ENCODE results near the gene GTF2H3. TPM values are rescaled to one million over a fixed set of nuclear protein-coding genes. Genes with fewer than 3 reads are reported as not detected.

Gene GTF2H3
- total and polyA plus RNA-seq, 9 of the 15 experiments (the other 6 are each of a cell fraction or from before 2014, with no cell fraction given) = 22.7 to 99.7 (median 49.6) TPM

DNA sequence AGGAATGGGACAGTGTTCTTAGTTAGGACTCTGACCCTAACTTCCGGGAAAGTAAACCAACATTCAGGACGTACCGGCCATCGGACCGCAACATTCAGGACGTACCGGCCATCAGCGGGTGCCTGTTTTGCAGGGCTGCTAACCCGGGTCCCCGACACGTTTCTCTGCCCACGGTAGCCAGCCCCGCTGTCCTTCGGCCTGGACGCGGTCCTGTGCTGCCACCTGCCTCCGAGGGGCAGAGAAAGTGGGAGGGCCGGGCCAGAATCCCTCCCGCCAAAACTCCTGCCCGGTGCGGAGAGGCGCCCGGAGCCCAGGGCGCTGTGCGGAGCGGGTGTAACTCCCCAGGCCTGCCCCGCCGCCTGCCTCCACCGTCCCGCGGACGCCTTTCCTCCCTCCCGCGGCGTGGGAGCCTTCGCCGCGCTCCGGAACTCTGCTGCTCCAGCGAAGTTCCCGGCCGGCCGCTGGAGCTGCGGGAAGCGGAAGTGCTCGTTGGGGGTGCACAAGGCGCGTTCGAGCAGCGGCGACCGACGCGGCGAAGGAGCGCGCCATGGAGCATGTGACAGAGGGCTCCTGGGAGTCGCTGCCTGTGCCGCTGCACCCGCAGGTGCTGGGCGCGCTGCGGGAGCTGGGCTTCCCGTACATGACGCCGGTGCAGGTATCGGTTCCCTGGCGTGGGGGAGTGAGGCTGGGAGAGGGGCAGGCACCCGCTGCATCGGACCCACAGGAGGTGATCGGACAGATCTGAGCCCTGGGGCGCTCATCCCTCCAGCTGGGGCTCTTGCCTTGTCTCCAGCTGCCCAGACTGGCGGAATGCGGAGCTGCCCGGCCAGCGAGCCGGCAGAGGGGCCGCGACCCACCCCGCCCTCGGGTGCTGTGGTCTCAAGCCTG, 31.8 kb upstream of the GTF2H3 start, which contains the start of gene DDX55:
Gene DDX55 (plus strand): TSS at position 498 of the 888 bp plus-strand sequence. CDS start 50 bp downstream, at position 548.
- Histone ChIP-seq H3K4me1 (replicated peaks in 1 of 2; ENCODE audit: control insufficient read depth in 2 of 2, insufficient read depth in 2 of 2, low read length in 2 of 2) (peaks cover 5 to 17% of the 10 kb centered on the region in 2 experiments; a peak in 3 of 5 replicates), H3K9me1 (ENCODE audit: control insufficient read depth, insufficient read depth, low read length) (no peaks in the 10 kb centered on the region), H3K27me3 (ENCODE audit: control insufficient read depth in 2 of 2, insufficient read depth in 2 of 2, low read length in 2 of 2) (no peaks in the 10 kb centered on the region), H3K36me3 (ENCODE audit: control insufficient read depth, insufficient read depth, low read length) (peaks cover 66% of the 10 kb centered on the region), H3K27ac (ENCODE audit: extremely low read depth, low read depth, low read length) (peak within 1 kb of the TSS; percentile 94), H3K9me3 (replicated peaks; ENCODE audit: control insufficient read depth, insufficient read depth, low read depth, low read length) (no peaks in the 10 kb centered on the region), H4K20me1 (replicated peaks; ENCODE audit: control insufficient read depth, insufficient read depth, low read length) (peaks cover 3% of the 10 kb centered on the region; the same call in 1 of the 2 replicates), H3K4me2 (ENCODE audit: insufficient read depth, low read length) (peak within 1 kb of the TSS; percentile 92), H3K4me3 (peak within 1 kb of the TSS; percentile 98), H3K79me2 (ENCODE audit: control insufficient read depth, insufficient read depth, low read length) (peaks cover 59% of the 10 kb centered on the region), H2AFZ (ENCODE audit: low read depth, low read length) (peak within 1 kb of the TSS; percentile 88), H3K9ac (ENCODE audit: insufficient read depth in 1 of 2, low read depth in 2 of 2, low read length in 2 of 2) (peak within 1 kb of the TSS; percentile 96 to 97)
- FAIRE-seq = peak; percentile 65
- peak; percentile 81 to 92 (median 84) for DNase-seq (ENCODE audit: extremely low read depth in 1 of 4, low spot score in 3 of 4)
- WGBS (ENCODE audit: insufficient coverage, low coverage, missing lambda C conversion rate) = 0% methylated on average over 67 of the region's 81 CpGs
- TSS peak; percentile 82 for BruUV-seq (replicated peaks)
- in situ Hi-C loops (cut with MboI) (no loop called here), intact Hi-C loops (cut with micrococcal nuclease) (loop anchor here (2.0 kb wide), 2 partner anchors 323 to 331 kb away; partner anchors contain the start of gene CDK2AP1)
- ATAC-seq = peak; percentile 94
- ChIA-PET POLR2A (interaction anchor here (0.5 to 1.7 kb wide), 13 partner anchors 10 to 579 kb away, joined by 3 to 8 read pairs (median 4); partner anchors contain the start of genes ATP6V0A2 and MPHOSPH9), CTCF (ENCODE audit: low intra/inter-chr PET ratio) (interaction anchor here (2.4 kb wide), 1 partner anchor 331 kb away, joined by 7 read pairs; the partner anchor contains the start of gene CDK2AP1)
- TF ChIP-seq POLR2A (conservative IDR thresholded peaks at IDR 0.05) (peak; percentile 92), ZNF589 (CRISPR knock-in tag; IDR thresholded peaks at IDR 0.05; ENCODE audit: low read depth) (0 out of 2 replicates have a peak, but pooled peaks have one; percentile 65), SIRT6 (IDR thresholded peaks at IDR 0.05; ENCODE audit: low read depth, low read length) (no peak), SMARCA5 (IDR thresholded peaks at IDR 0.05) (no peak), TRIM24 (IDR thresholded peaks at IDR 0.05) (peak in 1 of 2 experiments; percentile 100; a peak in 2 of 4 replicates), ZNF232 (CRISPR knock-in tag; IDR thresholded peaks at IDR 0.05) (no peak), RAD21 (CRISPR knock-in tag; conservative IDR thresholded peaks at IDR 0.05 in 1 of 2, IDR thresholded peaks at IDR 0.05 in 1 of 2) (peak; percentile 69 to 71), BRD4 (IDR thresholded peaks at IDR 0.05) (peak; percentile 73)
- TF ChIP-seq, protein P1, sequence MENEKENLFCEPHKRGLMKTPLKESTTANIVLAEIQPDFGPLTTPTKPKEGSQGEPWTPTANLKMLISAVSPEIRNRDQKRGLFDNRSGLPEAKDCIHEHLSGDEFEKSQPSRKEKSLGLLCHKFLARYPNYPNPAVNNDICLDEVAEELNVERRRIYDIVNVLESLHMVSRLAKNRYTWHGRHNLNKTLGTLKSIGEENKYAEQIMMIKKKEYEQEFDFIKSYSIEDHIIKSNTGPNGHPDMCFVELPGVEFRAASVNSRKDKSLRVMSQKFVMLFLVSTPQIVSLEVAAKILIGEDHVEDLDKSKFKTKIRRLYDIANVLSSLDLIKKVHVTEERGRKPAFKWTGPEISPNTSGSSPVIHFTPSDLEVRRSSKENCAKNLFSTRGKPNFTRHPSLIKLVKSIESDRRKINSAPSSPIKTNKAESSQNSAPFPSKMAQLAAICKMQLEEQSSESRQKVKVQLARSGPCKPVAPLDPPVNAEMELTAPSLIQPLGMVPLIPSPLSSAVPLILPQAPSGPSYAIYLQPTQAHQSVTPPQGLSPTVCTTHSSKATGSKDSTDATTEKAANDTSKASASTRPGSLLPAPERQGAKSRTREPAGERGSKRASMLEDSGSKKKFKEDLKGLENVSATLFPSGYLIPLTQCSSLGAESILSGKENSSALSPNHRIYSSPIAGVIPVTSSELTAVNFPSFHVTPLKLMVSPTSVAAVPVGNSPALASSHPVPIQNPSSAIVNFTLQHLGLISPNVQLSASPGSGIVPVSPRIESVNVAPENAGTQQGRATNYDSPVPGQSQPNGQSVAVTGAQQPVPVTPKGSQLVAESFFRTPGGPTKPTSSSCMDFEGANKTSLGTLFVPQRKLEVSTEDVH (IDR thresholded peaks at IDR 0.05; ENCODE audit: low read depth, partially characterized antibody) = peak; percentile 98
- TF ChIP-seq, protein P2, sequence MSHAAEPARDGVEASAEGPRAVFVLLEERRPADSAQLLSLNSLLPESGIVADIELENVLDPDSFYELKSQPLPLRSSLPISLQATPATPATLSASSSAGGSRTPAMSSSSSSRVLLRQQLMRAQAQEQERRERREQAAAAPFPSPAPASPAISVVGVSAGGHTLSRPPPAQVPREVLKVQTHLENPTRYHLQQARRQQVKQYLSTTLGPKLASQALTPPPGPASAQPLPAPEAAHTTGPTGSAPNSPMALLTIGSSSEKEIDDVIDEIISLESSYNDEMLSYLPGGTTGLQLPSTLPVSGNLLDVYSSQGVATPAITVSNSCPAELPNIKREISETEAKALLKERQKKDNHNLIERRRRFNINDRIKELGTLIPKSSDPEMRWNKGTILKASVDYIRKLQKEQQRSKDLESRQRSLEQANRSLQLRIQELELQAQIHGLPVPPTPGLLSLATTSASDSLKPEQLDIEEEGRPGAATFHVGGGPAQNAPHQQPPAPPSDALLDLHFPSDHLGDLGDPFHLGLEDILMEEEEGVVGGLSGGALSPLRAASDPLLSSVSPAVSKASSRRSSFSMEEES (CRISPR knock-in tag; IDR thresholded peaks at IDR 0.05) = peak; percentile 37; the same call in 1 of the 2 replicates
- TF ChIP-seq, protein P3, sequence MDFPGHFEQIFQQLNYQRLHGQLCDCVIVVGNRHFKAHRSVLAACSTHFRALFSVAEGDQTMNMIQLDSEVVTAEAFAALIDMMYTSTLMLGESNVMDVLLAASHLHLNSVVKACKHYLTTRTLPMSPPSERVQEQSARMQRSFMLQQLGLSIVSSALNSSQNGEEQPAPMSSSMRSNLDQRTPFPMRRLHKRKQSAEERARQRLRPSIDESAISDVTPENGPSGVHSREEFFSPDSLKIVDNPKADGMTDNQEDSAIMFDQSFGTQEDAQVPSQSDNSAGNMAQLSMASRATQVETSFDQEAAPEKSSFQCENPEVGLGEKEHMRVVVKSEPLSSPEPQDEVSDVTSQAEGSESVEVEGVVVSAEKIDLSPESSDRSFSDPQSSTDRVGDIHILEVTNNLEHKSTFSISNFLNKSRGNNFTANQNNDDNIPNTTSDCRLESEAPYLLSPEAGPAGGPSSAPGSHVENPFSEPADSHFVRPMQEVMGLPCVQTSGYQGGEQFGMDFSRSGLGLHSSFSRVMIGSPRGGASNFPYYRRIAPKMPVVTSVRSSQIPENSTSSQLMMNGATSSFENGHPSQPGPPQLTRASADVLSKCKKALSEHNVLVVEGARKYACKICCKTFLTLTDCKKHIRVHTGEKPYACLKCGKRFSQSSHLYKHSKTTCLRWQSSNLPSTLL (IDR thresholded peaks at IDR 0.05) = no peak

All from K562 (cell line).